ENCODE data around the gene ZNF792.
A peak's percentile ranks its signal among the peaks of the same experiment; 100 is the strongest.
"Not testable (repeated sequence)": the region's sequence is repeated elsewhere in the genome, so short reads cannot be mapped to it uniquely, and the experiment has no call there.

ZNF792 gene

DNA sequence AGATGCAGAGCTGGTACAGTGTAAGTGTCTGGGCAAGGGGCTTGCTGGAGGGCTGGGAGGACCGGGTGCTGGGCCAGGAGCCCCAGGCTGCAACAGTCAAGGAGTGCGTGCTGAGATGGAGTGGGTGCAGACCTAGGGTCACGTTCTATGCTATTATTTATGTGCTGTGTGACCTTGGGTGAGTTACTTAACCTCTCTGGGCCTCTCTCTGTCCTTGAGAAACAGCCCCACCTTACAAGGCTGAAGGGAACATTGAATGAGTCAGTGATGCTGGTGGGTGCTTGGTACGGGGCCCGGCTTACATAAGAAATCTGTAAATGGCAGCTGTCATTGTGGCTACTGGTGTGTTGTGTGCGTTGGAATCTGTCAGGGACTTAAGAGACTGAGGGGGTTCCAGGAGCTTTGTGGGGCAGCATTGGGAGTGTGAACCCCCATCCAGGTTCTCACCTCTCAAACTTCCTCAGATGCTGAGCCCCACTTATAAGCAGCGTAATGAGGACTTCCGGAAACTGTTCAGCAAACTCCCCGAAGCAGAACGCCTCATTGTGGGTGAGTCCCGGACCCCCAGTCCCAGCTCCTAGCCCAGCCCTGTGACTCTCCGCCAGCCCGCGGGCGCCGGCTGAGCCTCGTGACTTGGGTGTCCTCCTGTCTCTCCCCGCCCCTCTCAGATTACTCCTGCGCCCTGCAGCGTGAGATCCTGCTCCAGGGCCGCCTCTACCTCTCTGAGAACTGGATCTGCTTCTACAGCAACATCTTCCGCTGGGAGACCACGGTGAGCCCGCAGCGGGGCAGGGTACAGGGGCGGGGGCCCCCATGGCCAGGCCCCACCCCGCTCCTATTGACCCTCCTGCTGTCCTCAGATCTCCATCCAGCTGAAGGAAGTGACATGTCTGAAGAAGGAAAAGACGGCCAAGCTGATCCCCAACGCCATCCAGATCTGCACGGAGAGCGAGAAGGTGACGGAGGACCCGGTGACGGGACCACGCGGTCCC is 45.7 kb upstream of the ZNF792 start:
- no peak overlapping the region for H3K27ac ChIP-seq
- no peak overlapping the region for H3K4me3 ChIP-seq (ENCODE audit: low read depth, low read length)
- H3K36me3 ChIP-seq (replicated peaks) = peaks cover 38% of the 10 kb centered on the region
- DNase-seq = no peak
- no peaks in the 10 kb centered on the region for H3K27me3 ChIP-seq (replicated peaks)
- TF ChIP-seq, protein P1, sequence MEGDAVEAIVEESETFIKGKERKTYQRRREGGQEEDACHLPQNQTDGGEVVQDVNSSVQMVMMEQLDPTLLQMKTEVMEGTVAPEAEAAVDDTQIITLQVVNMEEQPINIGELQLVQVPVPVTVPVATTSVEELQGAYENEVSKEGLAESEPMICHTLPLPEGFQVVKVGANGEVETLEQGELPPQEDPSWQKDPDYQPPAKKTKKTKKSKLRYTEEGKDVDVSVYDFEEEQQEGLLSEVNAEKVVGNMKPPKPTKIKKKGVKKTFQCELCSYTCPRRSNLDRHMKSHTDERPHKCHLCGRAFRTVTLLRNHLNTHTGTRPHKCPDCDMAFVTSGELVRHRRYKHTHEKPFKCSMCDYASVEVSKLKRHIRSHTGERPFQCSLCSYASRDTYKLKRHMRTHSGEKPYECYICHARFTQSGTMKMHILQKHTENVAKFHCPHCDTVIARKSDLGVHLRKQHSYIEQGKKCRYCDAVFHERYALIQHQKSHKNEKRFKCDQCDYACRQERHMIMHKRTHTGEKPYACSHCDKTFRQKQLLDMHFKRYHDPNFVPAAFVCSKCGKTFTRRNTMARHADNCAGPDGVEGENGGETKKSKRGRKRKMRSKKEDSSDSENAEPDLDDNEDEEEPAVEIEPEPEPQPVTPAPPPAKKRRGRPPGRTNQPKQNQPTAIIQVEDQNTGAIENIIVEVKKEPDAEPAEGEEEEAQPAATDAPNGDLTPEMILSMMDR (IDR thresholded peaks at IDR 0.05; ENCODE audit: low read depth, low read length, missing control alignments) = no peak
- in situ Hi-C loops (cut with HindIII; ENCODE audit: low pct_ligation_motif_present, low sequenced_read_pairs) = no loop called here

DNA sequence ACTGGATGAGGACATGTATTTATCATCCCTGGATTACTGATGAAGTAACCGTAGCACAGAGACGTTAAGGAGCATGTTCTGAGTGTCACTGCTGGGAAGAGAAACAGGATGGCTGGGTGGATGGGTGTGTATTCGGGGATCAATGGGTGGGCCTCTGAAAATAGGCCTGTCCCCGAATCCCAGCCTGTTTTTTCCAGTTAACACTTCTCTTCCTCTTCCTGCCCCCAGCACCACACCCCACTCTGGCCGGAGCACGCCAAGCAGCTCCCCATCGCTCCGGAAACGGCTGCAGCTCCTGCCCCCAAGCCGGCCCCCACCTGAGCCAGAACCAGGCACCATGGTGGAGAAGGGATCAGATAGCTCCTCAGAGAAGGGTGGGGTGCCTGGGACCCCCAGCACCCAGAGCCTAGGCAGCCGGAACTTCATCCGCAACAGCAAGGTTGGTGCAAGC is 44.9 kb upstream of the ZNF792 start:
- Histone ChIP-seq H3K4me3 (ENCODE audit: low read depth, low read length) (no peak overlapping the region), H3K27me3 (replicated peaks) (no peaks in the 10 kb centered on the region), H3K36me3 (replicated peaks) (peaks cover 31% of the 10 kb centered on the region), H3K27ac (no peak overlapping the region)
- DNase-seq = no peak
- TF ChIP-seq, protein P1 (IDR thresholded peaks at IDR 0.05; ENCODE audit: low read depth, low read length, missing control alignments) = no peak
- in situ Hi-C loops (cut with HindIII; ENCODE audit: low pct_ligation_motif_present, low sequenced_read_pairs) = no loop called here

DNA sequence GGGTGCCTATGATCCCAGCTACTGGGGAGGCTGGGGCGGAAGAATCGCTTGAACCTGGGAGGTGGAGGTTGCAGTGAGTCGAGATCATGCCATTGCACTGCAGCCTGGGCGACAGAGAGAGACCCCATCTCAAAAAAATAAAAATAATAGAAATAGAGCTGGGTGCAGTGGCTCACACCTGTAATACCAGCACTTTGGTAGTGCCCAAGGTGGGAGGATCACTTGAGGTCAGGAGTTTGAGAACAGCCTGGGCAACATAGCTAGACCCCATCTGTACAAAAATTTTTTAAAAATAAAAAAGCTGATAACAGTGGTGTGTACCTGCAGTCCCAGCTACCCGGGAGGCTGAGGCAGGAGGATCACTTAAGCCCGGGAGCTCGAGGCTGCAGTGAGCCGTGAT is 43.4 kb upstream of the ZNF792 start:
- H3K4me3 ChIP-seq (ENCODE audit: low read depth, low read length); H3K27me3 ChIP-seq (replicated peaks); in situ Hi-C loops (cut with HindIII; ENCODE audit: low pct_ligation_motif_present, low sequenced_read_pairs); DNase-seq; H3K27ac ChIP-seq: not testable (repeated sequence)
- H3K36me3 ChIP-seq (replicated peaks) = peaks cover 29% of the 10 kb centered on the region

DNA sequence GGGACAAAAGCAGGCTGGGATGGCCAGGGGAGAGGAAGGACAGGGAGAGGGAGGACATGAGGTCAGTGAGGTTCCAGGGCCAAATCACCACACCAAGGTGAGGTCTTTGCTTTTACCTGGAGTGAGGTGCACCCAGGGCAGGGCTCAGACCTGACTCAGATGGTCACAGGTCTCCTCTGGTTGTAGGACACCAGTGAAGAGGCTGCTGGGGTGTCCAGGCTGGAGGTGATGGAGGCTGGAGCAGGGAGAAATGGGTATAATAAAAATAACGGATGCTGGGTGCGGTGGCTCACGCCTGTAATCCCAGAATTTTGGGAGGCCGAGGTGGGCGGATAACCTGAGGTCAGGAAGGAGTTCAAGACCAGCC is 43.0 kb upstream of the ZNF792 start:
- in situ Hi-C loops (cut with HindIII; ENCODE audit: low pct_ligation_motif_present, low sequenced_read_pairs) = no loop called here
- no peaks in the 10 kb centered on the region for H3K27me3 ChIP-seq (replicated peaks)
- H3K4me3 ChIP-seq (ENCODE audit: low read depth, low read length) = no peak overlapping the region
- peaks cover 24% of the 10 kb centered on the region for H3K36me3 ChIP-seq (replicated peaks)
- peak overlapping the region; percentile 50 for H3K27ac ChIP-seq
- DNase-seq = no peak
- TF ChIP-seq, protein P1 (IDR thresholded peaks at IDR 0.05; ENCODE audit: low read depth, low read length, missing control alignments) = no peak

DNA sequence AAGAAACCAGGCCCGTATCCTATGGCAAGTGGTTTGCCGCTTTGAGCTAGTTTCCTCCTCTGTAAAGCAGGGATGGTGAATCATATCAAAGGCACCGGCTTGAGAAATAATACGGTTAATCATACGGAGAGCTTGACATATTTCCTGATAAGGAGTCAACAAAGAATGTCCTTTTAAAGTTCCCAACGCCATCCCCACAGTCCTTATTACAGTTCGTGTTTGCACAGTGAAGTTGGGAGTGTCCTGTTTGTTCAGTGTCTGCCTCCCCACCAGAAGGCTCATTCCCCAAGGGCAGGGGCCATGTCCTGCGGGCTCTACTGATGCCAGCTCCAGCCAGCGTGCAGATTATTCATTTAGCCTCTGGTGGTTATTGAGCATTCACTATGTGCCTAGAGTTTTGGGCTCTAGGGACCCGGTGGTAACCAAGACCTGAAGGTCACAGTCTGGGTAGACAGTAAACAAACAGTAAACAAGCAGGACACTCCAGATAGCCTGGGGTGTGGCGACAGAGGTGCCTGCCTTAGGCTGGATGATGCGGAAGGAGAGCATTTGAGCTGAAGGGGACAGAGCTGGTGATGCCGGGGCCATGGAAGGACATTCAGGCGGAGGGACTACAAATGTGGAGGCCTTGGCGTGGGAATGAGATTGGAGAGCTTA is 42.4 kb upstream of the ZNF792 start:
- H3K4me3 ChIP-seq (ENCODE audit: low read depth, low read length) = no peak overlapping the region
- DNase-seq = peak; percentile 71
- peak overlapping the region; percentile 50 for H3K27ac ChIP-seq
- H3K36me3 ChIP-seq (replicated peaks) = peaks cover 20% of the 10 kb centered on the region
- TF ChIP-seq, protein P1 (IDR thresholded peaks at IDR 0.05; ENCODE audit: low read depth, low read length, missing control alignments) = no peak
- no peaks in the 10 kb centered on the region for H3K27me3 ChIP-seq (replicated peaks)
- in situ Hi-C loops (cut with HindIII; ENCODE audit: low pct_ligation_motif_present, low sequenced_read_pairs) = no loop called here

DNA sequence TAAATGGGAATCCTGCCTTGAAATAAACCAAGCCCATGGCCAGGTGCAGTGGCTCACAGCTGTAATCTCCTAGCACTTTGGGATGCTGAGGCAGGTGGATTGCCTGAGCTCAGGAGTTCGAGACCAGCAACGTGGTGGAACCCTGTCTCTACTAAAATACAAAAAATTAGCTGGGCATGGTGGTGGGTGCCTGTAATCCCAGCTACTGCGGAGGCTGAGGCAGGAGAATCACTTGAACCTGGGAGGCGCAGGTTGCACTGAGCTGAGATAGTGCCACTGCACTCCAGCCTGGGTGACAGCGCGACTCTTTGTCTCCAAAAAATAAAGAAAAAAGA is 41.9 kb upstream of the ZNF792 start:
- DNase-seq; H3K27me3 ChIP-seq (replicated peaks); in situ Hi-C loops (cut with HindIII; ENCODE audit: low pct_ligation_motif_present, low sequenced_read_pairs); H3K4me3 ChIP-seq (ENCODE audit: low read depth, low read length): not testable (repeated sequence)
- H3K36me3 ChIP-seq (replicated peaks) = peaks cover 20% of the 10 kb centered on the region
- H3K27ac ChIP-seq = peak overlapping the region; percentile 30

Data from brain microvascular endothelial cell (primary cell).